DOHH2 (cell line): Measurements from ENCODE around the gene LATS2.

Experiments
- EZH2phosphoT487 ChIP-seq: fragments of 200-600 bp; sonication (generic); IDR thresholded peaks from 2 replicates; pipeline ENCODE4 v1.6.1; 2017; ENCODE audit warnings: borderline replicate concordance, mild to moderate bottlenecking, antibody characterized with exemption, low read length, moderate library complexity, mixed read lengths
- TF ChIP-seq, protein P1 (sequence below): fragments of 200-600 bp; sonication (generic); IDR thresholded peaks from one replicate; pipeline ENCODE4 v1.5.1; 2014; ENCODE audit warnings: antibody characterized with exemption, mild to moderate bottlenecking, low read depth, low read length; ENCODE audit not compliant: poor library complexity, severe bottlenecking

DNA sequence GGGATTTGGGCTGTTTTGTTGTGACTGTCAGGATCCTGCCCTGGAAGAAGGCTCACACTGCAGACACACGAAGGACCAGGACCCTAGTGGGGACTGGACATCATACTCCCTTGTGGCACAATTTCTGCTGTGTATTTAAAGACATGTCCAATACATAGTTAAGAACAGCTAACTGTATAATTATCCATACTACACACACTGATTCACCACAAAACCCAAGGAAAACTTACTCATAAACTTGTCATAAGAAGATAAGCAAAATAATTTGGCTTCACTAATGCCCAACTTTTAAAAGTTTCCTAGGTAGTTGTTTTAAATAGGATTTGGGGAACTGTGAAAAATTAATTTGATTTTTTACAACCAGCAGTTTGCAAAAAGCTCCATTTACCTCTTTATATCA, 46.1 kb downstream of the LATS2 start:
- TF ChIP-seq, protein P1, sequence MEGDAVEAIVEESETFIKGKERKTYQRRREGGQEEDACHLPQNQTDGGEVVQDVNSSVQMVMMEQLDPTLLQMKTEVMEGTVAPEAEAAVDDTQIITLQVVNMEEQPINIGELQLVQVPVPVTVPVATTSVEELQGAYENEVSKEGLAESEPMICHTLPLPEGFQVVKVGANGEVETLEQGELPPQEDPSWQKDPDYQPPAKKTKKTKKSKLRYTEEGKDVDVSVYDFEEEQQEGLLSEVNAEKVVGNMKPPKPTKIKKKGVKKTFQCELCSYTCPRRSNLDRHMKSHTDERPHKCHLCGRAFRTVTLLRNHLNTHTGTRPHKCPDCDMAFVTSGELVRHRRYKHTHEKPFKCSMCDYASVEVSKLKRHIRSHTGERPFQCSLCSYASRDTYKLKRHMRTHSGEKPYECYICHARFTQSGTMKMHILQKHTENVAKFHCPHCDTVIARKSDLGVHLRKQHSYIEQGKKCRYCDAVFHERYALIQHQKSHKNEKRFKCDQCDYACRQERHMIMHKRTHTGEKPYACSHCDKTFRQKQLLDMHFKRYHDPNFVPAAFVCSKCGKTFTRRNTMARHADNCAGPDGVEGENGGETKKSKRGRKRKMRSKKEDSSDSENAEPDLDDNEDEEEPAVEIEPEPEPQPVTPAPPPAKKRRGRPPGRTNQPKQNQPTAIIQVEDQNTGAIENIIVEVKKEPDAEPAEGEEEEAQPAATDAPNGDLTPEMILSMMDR, result no peak
- TF ChIP-seq EZH2phosphoT487, result no peak
